Colon (tissue), 2 donors: Measurements from ENCODE around the gene VWA1.
"Not testable (repeated sequence)": the region's sequence is repeated elsewhere in the genome, so short reads cannot be mapped to it uniquely, and the experiment has no call there.

ENCODE experiments used
- FAIRE-seq: peaks from 2 replicates; lab custom pipeline; 2012; peaks lifted over from hg19 to GRCh38; lab: Jason Lieb, UNC
- donor health status: control.
- donor health status: control.

Gene VWA1

DNA sequence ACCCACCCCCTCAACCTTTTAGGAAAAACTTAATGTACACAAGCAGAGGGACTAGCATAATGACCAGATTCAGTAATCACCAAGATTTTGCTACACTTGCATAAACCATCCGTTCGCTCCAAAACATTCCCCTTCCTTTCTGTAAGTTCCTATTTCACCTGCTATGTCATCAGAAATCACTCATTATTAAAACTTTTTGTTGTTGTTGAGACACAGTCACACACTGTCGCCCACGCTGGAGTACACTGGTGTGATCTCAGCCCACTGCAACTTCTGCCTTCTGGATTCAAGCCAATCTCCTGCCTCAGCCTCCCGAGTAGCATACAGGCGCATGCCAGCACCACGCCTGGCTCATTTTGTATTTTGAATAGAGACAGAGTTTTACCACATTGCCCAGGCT, 31.8 kb upstream of the VWA1 start:
- FAIRE-seq, result no peak

- no peak for FAIRE-seq
These were observed 29.2 kb upstream of the VWA1 start for GRCh38 chr1:1406101-1406820.

DNA sequence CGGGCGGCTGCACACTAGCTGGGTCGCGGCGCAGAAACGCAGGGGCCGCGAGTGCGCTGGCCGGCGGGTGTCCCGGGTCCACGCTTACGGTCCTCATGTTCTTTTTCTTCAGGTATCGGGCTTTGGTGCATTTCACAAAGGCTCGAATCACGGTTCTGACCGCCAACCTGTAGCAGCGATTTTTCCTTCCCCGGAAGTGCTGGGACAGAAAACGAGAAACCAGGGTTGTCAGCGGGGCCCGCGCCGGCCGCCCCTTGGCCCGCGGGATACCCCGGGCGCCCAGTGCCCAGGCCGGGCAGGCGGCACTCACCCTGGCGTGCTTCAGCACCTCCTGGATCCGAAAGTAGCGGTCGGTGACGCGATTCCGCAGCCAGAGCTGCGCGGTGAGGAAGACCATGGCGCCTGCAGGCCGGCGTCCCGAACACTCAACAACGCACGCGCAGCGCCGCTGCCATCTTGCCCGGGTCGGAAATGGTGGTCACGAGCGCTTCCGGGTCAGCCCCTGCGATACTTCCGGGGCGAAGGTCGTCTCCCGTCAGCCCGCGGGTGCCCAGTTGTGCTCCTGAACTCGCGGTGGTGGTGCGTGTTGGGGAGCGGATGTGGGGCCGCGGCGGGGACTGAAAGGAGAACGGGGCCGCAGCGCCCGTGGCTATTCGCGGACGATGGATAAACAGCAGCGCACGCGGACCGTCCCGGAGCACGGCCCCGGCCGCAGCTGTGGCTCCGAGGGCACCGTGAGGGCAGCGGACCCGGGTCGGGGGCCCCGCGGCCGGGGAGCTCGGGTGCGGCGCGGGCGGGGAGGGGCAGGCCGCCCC, 28.5 kb upstream of the VWA1 start, which contains the start of gene MRPL20:
MRPL20 (minus strand) TSS at position 473 of the 815 bp plus-strand sequence; CDS start at position 397, 76 bp downstream.
- FAIRE-seq, result no peak

- FAIRE-seq, result no peak
These were observed 27.7 kb upstream of the VWA1 start for GRCh38 chr1:1407636-1408318.

DNA sequence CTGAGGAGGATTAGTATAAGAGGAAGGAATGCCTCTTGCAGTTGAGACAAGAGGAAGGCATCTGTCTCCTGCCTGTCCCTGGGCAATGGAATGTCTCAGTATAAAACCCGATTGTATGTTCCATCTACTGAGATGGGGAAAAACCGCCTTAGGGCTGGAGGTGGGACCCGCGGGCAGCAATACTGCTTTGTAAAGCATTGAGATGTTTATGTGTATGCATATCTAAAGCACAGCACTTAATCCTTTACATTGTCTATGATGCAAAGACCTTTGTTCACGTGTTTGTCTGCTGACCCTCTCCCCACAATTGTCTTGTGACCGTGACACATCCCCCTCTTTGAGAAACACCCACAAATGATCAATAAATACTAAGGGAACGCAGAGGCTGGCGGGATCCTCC, 25.3 kb upstream of the VWA1 start:
- not testable (repeated sequence) for FAIRE-seq

DNA sequence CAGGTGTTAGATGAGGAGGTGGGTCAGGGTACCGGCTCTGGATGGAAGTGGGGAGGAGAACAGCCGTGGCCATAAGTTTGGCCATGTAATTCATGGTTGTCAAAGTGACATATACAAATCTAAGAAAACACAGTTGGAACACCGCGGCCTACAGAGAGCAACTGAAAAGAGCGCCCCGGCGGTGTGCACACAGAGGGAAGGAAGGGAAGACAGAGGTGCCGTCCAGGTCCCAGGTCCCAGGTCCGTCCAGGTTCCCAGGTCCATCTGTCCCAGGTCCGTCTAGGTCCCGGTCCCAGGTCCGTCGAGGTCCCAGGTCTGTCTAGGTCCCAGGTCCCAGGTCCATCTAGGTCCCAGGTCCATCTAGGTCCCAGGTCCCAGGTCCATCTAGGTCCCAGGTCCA, 23.9 kb upstream of the VWA1 start:
- FAIRE-seq, result no peak

DNA sequence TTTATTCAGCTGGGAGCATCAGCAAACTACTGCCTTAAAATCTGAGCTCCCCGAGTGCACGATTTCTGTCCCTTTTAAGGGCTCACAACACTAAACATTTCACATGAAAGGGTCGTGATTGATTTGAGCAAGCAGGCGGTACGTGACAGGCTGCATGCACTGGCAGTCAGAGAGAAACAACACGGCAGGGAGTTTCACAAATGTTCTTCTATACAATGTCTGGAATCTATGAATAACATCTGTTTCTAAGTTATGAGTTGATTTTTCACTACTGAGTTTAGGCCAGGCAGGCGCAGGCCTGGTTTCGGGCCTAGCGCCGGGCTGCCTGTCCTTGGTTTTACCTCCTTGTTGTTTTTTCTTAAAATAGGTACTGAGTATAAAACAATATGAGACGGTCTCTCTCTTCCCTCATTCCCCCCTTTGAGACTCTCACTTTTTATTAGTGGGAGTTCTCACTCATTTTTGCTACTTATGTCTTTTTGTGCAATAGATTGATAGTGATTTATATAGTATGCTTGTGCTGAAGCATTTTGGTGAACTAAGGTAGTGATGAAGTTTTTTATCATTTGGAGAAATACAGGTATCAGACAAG, 23.1 kb upstream of the VWA1 start:
- FAIRE-seq, result not testable (repeated sequence)

- no peak for FAIRE-seq
These were observed 19.7 kb upstream of the VWA1 start for GRCh38 chr1:1415751-1416150.

DNA sequence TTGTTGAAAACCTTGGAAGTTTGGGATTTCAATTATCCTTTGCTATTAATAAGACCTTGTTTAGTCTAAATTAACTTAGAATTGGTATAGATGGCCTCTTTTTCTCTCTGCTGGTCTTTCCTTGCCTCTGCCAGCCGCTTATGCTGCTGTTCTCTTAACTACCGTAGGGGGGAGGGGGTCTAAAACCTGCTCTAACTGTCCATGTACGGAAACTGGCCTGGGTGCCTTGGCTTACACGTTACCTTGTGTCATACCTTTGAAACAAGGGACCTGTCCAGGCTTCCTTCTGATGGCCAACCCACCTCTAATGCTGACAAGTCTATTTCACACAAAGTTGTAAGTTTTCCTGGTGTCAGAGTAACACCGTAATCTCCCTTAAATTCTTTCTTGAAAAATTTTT, 18.1 kb upstream of the VWA1 start:
- not testable (repeated sequence) for FAIRE-seq

DNA sequence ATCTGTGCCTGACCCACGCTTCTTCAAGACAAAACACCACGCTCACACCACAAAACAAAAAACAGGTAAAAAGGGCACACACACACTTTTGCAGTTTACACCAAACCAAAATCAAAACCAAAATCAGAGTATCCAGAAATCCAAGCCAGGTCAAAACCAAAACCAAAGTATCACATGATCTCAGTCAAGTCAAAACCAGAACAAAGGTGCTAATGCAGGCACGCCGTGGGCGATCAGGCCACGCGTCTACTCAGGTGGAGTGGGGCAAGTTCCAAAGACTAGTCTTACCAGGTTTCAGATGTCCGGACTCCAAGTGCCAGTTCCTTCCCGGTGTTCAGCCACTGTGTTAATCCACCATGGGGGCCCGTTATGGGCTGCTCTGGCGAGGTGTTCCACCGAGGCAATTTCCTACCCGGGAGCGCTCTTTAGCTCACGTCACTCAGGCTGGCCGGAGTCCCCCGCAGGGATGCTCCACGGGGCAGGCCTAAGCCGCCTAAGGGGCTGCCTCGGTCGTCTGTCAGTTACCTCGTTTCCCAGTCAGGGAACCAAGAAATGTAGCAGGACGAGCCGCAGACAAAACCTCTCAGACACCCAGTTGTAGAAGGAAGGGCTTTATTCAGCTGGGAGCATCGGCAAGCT, 17.5 kb upstream of the VWA1 start:
- not testable (repeated sequence) for FAIRE-seq

DNA sequence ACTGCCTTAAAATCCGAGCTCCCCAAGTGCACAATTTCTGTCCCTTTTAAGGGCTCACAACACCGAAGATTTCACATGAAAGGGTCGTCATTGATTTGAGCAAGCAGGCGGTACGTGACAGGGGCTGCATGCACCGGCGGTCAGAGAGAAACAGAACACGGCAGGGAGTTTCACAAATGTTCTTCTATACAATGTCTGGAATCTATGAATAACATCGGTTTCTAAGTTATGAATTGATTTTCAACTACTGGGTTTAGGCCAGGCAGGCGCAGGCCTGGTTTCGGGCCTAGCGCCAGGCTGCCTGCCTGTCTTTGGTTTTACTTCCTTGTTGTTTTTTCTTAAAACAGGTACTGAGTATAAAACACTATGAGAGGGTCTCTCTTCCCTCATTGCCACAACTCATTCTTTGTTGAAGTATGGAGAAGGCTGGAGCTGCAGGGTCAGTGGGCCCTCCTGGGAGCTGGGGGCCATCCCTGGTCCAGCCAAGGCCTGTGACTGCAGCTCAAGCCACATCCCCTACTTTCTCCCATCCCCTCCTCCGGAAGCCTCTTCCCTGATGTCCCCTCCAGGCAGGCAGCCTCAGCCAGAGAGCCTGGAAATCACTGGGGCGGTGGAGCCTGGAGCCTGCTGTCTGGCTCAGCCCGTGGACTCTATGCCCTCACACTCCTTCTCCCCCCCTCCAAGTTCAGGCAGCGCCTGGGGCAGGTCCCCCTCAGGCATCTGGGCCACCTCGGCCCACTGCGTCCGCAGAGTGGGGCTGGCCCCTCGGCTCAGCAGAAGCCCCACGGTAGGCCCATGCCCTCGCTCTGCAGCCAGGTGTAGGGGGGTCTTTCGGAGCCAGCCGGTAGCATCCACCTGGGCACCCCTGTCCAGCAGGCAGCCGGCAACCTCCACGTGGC, 16.8 kb upstream of the VWA1 start:
- no peak for FAIRE-seq

DNA sequence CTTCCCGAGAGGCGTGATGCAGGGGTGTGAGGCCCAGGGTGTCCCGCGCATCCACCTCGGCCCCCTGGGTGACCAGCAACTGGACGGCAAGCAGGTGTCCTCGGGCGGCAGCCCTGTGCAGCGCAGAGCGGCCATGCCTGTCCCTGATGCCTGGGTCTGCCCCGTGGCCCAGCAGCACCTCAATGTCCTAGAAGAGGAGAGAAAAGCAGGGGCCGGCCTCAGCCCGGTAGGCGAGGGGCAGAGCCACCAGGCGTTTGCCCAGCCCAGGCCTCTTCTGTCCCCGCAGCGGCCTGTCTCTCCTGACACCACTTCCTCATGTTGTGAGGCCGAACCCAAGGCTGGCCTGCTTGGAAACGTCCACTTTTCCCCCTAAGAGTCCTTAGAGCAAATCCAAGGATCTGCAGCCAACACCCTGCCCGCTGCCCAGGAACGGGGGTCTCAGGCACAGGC, 16.1 kb upstream of the VWA1 start:
- no peak for FAIRE-seq

DNA sequence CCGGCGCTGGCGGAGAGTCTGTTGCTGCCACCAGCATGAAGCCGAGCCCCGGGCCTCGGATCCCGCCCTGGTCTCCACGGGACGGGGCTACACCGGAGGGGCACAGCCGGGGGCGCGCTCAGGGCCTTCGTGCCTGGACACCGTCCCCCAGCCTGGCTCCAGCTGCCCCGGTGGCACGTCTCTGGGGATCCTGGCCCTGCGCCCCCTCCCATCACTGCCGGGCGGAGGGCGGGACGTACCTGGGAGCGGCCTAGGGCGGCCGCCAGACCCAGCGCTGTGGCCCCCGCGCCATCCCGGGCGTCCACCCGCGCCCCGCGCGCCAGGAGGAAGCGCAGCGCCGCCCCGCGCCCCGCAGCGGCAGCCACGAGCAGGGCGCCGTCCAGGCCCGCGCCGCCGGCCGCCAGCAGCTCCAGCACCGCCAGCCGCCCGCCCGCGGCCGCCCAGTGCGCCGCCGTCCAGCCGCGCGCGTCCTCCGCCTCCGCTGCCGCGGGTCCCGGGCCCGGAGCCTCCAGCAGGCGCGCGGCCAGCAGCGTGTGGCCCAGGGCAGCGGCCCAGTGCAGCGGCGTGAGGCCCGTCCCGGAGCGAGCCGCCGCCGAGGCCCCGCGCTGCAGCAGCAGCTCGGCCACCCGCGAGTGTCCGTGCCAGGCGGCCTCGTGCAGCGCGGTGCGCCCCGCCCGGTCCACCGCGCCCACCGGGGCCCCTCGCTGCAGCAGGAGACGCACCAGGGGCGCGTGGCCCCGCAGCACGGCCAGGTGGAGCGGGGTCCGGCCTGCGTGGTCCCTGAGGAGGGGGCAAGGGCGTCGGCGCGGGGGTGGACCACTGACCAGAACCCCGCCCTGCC, 15.5 kb upstream of the VWA1 start:
- FAIRE-seq, result no peak

DNA sequence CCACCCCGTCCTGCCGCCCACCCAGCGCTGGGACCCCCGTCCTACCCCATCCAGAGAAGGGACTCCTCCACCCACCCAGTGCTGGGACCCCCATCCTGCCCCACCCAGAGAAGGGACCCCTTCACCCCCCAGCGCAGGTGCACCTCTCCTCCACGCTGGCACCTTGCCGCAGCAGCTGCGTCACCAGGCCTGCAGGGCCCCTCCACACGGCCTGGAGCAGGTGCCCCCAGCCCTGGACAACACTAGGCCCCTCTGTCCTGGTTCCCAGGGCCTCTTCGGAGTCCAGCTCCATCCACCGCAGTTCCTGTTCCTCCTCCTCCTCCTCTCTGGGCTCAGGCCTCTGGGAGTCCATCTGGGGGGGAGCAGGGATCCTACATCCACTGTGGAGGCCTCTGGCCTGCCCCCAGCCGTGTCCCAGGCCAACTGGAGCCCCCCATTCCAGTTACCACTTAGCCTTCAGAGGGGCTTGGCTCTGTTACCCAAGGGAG, 14.8 kb upstream of the VWA1 start:
- FAIRE-seq, result no peak

DNA sequence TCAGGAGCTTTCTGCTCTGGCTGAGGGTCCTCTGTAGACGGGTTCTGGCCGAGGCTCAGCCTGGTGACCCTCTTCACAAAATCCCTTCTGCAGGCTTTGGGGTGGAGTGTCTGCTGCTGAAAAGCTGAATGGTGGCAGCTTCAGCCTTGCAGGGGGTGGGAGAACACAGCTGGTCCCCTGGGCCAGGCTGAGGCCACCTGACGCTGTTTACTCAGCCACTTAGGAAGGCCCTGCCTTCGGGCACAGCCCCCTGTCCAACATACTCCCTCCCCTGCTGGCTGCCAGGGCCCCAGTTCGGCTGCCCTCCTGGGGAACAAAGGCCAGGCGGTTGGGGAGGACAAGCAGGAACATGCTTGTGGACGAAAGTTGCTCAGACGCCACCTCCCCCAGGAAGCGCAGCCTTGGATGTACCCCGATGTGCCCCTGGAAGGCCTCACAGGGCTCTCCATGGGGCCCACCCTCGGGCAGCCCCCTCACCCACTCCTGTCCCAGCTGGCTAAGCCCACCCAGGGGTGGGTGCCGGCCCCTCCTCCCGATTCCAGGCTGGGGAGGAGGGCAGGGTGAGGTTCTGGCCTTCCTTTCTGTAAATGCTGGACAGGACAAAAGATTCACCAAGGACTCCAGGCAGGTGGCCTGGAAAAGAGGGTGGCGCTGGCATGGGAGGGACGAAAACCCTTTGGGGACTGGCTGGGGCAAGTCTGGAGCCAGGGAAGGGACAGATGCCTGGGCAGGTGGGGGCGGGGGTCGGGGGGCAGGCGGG, 14.2 kb upstream of the VWA1 start, which contains the start of gene ANKRD65:
ANKRD65 (minus strand) TSS at position 130 of the 760 bp plus-strand sequence. CDS start 271 bp downstream, outside the sequence.
- FAIRE-seq, result no peak

- FAIRE-seq, result no peak
These were observed 13.5 kb upstream of the VWA1 start for GRCh38 chr1:1421907-1422464.

GRCh38 chr1:1422465-1423244, 12.8 kb upstream of the VWA1 start:
- no peak for FAIRE-seq

DNA sequence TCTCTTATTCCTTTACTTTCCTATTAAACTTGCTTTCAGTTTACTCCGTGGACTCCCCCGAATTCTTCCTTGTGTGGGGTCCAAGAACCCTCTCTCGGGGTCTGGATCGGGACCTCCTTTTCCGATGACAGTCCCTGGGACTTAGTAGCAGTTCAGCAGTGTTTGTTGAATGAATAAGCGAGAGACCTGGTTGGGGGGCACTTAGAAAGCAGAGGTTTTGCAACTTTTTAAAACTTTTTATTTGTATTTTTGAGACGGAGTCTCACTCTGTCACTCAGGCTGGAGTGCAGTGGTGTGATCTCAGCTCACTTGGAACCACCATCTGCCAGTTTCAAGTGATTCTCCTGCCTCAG, 12.3 kb upstream of the VWA1 start:
- FAIRE-seq, result no peak
